Measurements from ENCODE around the gene TMEM134.

Gene TMEM134

DNA sequence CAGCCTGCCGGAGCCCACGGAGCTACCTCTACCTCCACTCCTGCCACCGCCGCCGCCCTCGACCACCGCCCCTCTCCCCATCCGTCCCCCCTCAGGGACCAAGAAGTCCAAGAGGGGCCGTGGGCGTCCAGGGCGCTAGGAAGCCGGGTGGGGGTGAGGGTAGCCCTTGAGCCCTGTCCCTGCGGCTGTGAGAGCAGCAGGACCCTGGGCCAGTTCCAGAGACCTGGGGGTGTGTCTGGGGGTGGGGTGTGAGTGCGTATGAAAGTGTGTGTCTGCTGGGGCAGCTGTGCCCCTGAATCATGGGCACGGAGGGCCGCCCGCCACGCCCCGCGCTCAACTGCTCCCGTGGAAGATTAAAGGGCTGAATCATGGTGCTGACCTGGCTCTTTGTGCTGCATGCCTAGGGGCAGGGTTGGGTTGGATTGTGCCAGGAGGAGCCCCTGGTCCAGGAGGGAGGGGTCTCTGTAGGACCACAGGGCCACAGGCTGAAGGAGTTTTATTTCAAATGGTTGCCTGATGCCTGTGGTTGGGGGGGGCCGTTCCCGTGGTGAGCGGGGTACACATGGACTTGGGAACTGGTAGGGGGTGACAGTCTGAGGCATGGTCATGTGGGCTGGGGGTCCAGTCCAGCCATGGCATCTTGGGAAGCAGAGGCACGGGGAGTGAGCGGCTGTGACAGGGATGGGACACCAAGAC is 33.9 kb downstream of the TMEM134 start:
- no peaks in the 10 kb centered on the region for H3K9me2 ChIP-seq (ENCODE audit: low read depth, low read length)
- H3K79me2 ChIP-seq (ENCODE audit: insufficient read depth, low read length): no peaks in the 10 kb centered on the region
- H3K4me3 ChIP-seq (ENCODE audit: low read depth, low read length, poor library complexity, severe bottlenecking): peak overlapping the region; percentile 79
- H3F3A ChIP-seq (ENCODE audit: insufficient read depth, low read length): no peaks in the 10 kb centered on the region
- H3K4me2 ChIP-seq (ENCODE audit: low read length): peak overlapping the region; percentile 89
- H3K9ac ChIP-seq (ENCODE audit: low read length): peak overlapping the region; percentile 92
- peaks cover 55% of the 10 kb centered on the region for H3K36me3 ChIP-seq (ENCODE audit: insufficient read depth, low read length)
- H3K4me1 ChIP-seq (ENCODE audit: insufficient read depth, low read length, severe bottlenecking): peaks cover 90% of the 10 kb centered on the region
- peak overlapping the region; percentile 97 for H3K27ac ChIP-seq (ENCODE audit: low read depth, low read length, poor library complexity, severe bottlenecking)
- no peaks in the 10 kb centered on the region for H4K20me1 ChIP-seq (ENCODE audit: insufficient read depth, low read length)
- no peak for TF ChIP-seq EZH2 (IDR thresholded peaks at IDR 0.05; ENCODE audit: borderline replicate concordance, low read length)
- TF ChIP-seq, protein P1, sequence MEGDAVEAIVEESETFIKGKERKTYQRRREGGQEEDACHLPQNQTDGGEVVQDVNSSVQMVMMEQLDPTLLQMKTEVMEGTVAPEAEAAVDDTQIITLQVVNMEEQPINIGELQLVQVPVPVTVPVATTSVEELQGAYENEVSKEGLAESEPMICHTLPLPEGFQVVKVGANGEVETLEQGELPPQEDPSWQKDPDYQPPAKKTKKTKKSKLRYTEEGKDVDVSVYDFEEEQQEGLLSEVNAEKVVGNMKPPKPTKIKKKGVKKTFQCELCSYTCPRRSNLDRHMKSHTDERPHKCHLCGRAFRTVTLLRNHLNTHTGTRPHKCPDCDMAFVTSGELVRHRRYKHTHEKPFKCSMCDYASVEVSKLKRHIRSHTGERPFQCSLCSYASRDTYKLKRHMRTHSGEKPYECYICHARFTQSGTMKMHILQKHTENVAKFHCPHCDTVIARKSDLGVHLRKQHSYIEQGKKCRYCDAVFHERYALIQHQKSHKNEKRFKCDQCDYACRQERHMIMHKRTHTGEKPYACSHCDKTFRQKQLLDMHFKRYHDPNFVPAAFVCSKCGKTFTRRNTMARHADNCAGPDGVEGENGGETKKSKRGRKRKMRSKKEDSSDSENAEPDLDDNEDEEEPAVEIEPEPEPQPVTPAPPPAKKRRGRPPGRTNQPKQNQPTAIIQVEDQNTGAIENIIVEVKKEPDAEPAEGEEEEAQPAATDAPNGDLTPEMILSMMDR (IDR thresholded peaks at IDR 0.05; ENCODE audit: low read length): no peak
- H2AFZ ChIP-seq (ENCODE audit: low read length): no peak overlapping the region
- H3K27me3 ChIP-seq (ENCODE audit: insufficient read depth, low read length): no peaks in the 10 kb centered on the region
- no peaks in the 10 kb centered on the region for H3K9me3 ChIP-seq (ENCODE audit: low read length)

DNA sequence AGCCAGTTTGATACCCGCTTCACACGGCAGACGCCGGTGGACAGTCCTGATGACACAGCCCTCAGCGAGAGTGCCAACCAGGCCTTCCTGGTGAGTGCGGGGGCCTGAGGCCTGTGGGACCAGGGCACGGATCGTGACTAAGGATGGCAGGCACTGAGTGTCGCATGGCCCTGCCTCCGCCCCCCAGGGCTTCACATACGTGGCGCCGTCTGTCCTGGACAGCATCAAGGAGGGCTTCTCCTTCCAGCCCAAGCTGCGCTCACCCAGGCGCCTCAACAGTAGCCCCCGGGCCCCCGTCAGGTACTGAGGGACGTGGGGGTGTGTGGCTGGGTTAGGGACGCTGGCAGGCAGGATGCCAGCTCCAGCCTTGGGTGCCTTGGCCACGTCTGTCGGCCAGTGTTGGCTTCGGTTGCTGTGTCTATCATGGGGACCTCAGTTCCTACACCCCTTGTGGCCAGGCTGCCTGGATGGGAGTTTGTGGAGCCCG is 34.6 kb downstream of the TMEM134 start:
- H3K27ac ChIP-seq (ENCODE audit: low read depth, low read length, poor library complexity, severe bottlenecking): peak overlapping the region; percentile 97
- H3K79me2 ChIP-seq (ENCODE audit: insufficient read depth, low read length): peaks cover under 1% of the 10 kb centered on the region; the same call in 1 of the 2 replicates
- H3K4me2 ChIP-seq (ENCODE audit: low read length): peak overlapping the region; percentile 89

DNA sequence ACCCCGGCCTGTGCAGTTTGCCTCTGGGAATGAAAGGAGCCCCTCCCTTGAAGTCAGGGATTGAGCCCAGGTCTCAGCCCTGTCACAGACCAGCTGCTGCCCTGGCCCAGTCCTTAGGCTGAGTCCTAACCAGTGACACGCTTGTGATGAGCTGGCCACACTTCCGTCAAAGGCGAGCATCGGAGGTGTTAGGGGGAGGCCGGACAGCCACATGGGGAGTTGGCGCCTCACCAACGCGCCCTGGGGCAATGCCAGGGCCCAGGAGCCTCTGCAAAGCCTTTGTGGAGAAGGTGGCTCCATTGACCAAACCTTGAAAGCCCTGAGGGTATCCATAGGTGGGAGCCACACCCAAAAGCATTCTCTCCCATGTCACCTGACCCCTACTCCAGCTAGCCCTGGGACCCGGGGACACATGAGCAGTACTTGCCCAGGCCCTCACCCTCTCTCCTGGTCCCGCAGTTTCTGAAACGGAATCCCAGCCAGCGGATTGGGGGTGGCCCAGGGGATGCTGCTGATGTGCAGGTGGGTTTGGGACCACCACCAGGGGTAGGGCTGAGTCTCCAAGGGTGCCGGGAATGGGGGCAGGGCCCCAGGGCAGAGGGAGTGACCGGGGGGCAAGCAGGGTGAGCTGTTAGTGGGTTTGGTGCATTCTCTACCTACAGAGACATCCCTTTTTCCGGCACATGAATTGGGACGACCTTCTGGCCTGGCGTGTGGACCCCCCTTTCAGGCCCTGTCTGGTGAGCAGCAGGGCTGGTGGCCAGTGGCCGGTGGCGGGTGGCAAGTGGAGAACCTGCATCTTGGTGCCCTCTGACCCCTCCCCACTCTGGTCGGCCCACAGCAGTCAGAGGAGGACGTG is 35.3 kb downstream of the TMEM134 start:
- Histone ChIP-seq H3K27ac (ENCODE audit: low read depth, low read length, poor library complexity, severe bottlenecking) (peak overlapping the region; percentile 97), H3K36me3 (ENCODE audit: insufficient read depth, low read length) (peaks cover 65% of the 10 kb centered on the region), H2AFZ (ENCODE audit: low read length) (no peak overlapping the region), H3K4me2 (ENCODE audit: low read length) (peak overlapping the region; percentile 89), H3K4me3 (ENCODE audit: low read depth, low read length, poor library complexity, severe bottlenecking) (peak overlapping the region; percentile 79), H3K9me3 (ENCODE audit: low read length) (no peaks in the 10 kb centered on the region), H3F3A (ENCODE audit: insufficient read depth, low read length) (no peaks in the 10 kb centered on the region), H4K20me1 (ENCODE audit: insufficient read depth, low read length) (no peaks in the 10 kb centered on the region), H3K9ac (ENCODE audit: low read length) (peak overlapping the region; percentile 92; the same call in 1 of the 2 replicates), H3K9me2 (ENCODE audit: low read depth, low read length) (no peaks in the 10 kb centered on the region), H3K27me3 (ENCODE audit: insufficient read depth, low read length) (no peaks in the 10 kb centered on the region), H3K79me2 (ENCODE audit: insufficient read depth, low read length) (peaks cover 7% of the 10 kb centered on the region), H3K4me1 (ENCODE audit: insufficient read depth, low read length, severe bottlenecking) (peaks cover 89% of the 10 kb centered on the region)
- TF ChIP-seq, protein P1 (IDR thresholded peaks at IDR 0.05; ENCODE audit: low read length): no peak
- no peak for TF ChIP-seq EZH2 (IDR thresholded peaks at IDR 0.05; ENCODE audit: borderline replicate concordance, low read length)

More for the DNA sequence above, 34.6 kb downstream of the TMEM134 start:
- H3K9me2 ChIP-seq (ENCODE audit: low read depth, low read length): no peaks in the 10 kb centered on the region
- peaks cover 63% of the 10 kb centered on the region for H3K36me3 ChIP-seq (ENCODE audit: insufficient read depth, low read length)
- TF ChIP-seq, protein P1 (IDR thresholded peaks at IDR 0.05; ENCODE audit: low read length): no peak
- no peak for TF ChIP-seq EZH2 (IDR thresholded peaks at IDR 0.05; ENCODE audit: borderline replicate concordance, low read length)
- H4K20me1 ChIP-seq (ENCODE audit: insufficient read depth, low read length): no peaks in the 10 kb centered on the region
- H3K9me3 ChIP-seq (ENCODE audit: low read length): no peaks in the 10 kb centered on the region
- H3K4me3 ChIP-seq (ENCODE audit: low read depth, low read length, poor library complexity, severe bottlenecking): peak overlapping the region; percentile 79
- H3F3A ChIP-seq (ENCODE audit: insufficient read depth, low read length): no peaks in the 10 kb centered on the region
- no peak overlapping the region for H2AFZ ChIP-seq (ENCODE audit: low read length)
- peak overlapping the region; percentile 92; the same call in 1 of the 2 replicates for H3K9ac ChIP-seq (ENCODE audit: low read length)
- H3K4me1 ChIP-seq (ENCODE audit: insufficient read depth, low read length, severe bottlenecking): peaks cover 90% of the 10 kb centered on the region
- no peaks in the 10 kb centered on the region for H3K27me3 ChIP-seq (ENCODE audit: insufficient read depth, low read length)
